IPS-18c (cell line): Measurements from ENCODE around the gene CCDC83.
"Not testable (repeated sequence)": the region's sequence is repeated elsewhere in the genome, so short reads cannot be mapped to it uniquely, and the experiment has no call there.

Source experiments
- H3K4me3 ChIP-seq: 2 replicates; pipeline ENCODE4 v1.7.0; 2013; ENCODE audit warnings: low read depth, mild to moderate bottlenecking, low read length, moderate library complexity; ENCODE audit not compliant: insufficient read depth
- H3K9me3 ChIP-seq: one replicate; pipeline ENCODE4 v1.6.1; 2013; ENCODE audit warnings: mild to moderate bottlenecking, low read length, moderate library complexity; ENCODE audit not compliant: control insufficient read depth, insufficient read depth

Gene CCDC83

DNA sequence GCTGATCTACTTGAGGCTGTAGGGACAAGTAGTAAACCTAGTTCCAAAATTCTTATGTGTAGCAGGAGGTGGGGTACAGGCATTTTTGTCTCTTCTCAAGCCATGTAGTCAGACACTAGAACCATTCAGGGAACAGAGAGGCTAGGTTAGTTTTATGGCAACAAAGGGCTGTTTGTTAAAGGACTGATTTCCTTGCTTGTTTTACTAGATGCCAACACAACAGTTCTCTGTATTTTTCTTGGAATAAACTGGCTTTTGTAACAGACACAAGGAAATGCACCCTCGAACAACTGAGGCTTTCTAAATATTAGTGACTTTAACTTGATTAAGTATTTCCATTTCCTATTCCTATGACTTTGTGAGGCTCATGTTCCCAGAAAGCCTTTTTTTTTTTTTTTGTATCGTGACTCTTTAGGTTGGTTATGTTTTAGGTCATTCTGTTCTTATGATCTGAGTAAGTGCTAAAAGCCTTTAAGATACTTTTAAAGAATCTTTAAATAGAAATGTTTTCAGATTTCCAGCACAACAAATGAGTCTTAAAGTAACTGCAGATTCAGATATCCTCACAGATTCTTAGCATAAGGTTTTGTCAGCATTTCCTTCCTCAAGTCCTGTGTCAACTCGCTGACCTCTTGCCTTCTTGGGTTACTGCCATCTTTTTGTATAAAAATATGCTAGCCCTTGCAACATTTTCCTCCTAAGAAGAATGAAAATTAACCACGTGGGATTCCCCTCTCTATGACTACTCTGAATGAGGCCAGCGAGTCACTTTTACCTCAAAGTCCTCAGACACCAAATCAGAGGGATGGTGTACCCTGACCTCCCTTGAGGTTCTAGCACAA is 92.5 kb downstream of the CCDC83 start:
- peaks cover 2% of the 10 kb centered on the region for H3K9me3 ChIP-seq
- H3K4me3 ChIP-seq: no peak overlapping the region

DNA sequence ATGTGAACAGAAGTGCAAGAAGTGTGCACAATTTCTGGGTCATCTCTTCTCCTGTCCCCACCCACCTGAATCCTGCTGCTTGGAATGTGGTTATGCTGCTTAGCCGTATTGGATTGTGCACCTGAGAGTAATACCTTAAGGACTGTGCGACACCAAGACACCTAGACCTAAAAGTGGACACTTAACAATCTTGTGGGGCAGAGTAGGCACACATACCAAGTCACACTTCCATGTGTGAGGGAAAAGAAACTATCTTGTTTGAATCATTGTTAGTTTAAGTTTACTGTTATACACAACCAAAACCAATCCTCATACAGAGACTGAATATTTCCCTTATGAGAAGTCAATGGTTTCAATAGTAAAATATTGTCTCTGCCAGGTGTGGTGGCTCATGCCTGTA is 93.7 kb downstream of the CCDC83 start:
- Histone ChIP-seq H3K9me3 (no peaks in the 10 kb centered on the region), H3K4me3 (no peak overlapping the region)

DNA sequence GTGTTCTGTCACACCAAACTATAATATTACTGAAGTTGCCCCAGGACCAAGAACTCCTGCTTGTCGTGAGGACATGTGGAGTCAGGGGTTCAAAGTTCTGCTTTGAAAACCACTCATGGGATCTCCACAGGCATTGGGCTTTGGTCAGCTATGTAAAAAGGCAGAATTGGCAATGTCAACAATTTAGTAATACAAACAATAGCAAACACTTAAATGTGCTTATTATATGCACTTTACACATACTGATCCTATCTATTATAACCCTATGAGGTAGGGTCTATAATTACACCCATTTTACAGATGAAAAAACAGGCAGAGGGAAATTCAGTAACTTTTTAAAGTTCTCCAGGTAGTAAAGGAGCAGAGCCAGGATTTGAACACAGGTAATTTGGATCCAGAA is 94.6 kb downstream of the CCDC83 start:
- Histone ChIP-seq H3K9me3 (no peaks in the 10 kb centered on the region), H3K4me3 (no peak overlapping the region)

DNA sequence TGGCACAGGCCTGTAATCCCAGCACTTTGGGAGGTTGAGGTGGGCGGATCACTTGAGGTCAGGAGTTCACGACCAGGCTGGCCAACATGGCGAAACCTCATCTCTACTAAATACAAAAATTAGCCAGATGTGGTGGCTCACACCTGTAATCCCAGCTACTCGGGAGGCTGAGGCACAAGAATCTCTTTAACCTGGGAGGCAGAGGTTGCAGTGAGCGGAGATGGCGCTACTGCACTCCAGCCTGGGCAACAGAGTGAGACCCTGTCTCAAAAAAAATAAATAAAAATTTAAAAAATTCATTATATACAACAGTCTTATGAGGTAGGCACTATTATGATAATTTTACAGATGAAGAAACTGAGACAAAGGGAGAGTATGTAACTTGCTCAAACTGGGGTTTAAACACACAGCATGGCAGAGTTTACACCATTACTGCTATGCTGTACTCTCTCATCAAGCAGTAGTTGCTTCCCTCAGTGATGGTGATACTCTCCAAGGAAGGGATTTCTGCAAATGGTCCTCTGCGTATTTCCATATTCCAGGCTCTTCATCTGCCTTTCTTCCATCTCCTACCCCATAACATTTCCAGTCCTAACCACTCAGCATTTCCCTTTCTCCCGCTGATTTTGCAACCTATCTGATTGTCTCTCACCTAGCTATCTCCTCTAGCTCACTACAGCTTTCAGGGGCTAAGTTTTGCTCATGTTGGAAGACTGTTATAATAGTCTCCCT is 95.3 kb downstream of the CCDC83 start:
- Histone ChIP-seq H3K9me3 (no peaks in the 10 kb centered on the region), H3K4me3 (no peak overlapping the region)

DNA sequence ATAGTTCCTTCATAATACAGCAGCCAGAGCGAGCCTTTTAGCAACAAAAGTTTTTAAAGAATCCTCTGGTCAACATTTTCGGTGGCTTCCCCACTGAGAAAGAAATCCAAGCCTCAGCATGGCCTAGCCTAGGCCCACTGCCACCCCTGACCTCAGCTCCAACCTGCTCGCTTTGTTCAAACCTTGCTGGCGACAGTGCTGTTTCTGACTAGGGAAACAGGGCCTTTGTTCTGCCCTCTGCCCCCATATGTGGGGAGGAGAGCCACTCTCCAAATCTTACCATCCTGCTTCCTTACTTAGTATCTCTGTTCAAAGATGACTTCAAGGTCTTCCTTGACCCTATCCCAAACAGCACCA is 95.8 kb downstream of the CCDC83 start:
- Histone ChIP-seq H3K4me3 (no peak overlapping the region), H3K9me3 (no peaks in the 10 kb centered on the region)

DNA sequence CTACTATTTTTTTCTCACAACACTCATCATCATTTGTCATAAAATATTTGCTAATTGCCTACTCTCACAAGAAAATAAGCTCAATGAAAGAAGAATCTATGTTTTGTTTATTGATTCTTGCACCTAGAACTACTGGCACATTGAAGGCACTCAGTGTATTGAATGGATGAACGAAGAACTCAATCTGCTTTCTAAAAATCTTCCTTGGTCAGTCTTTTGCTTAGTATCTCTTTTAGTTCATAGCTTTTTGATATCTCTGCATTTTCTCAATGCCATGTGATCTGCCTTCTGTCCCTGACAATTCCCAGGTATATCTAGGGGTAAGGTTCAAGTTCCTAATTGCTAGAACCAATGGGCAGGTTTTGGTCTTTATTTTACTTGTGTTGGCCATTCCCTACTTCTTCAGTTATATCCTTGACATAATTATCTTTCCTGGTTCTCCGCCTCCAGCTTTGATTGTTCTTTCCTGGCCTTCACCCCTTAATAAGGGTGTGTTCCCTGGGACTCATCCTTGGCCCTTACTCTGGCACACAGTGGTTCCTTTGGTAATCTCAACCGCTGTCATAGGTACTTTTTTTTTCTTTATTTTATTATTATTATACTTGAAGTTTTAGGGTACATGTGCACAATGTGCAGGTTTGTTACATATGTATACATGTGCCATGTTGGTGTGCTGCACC is 96.4 kb downstream of the CCDC83 start:
- no peaks in the 10 kb centered on the region for H3K9me3 ChIP-seq
- H3K4me3 ChIP-seq: no peak overlapping the region

DNA sequence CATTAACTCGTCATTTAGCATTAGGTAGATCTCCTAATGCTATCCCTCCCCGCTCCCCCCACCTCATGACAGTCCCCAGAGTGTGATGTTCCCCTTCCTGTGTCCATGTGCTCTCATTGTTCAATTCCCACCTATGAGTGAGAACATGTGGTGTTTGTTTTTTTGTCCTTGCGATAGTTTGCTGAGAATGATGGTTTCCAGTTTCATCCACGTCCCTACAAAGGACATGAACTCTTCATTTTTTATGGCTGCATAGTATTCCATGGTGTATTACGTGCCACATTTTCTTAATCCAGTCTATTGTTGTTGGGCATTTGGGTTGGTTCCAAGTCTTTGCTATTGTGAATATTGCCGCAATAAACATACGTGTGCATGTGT is 96.9 kb downstream of the CCDC83 start:
- H3K4me3 ChIP-seq, H3K9me3 ChIP-seq: not testable (repeated sequence)

DNA sequence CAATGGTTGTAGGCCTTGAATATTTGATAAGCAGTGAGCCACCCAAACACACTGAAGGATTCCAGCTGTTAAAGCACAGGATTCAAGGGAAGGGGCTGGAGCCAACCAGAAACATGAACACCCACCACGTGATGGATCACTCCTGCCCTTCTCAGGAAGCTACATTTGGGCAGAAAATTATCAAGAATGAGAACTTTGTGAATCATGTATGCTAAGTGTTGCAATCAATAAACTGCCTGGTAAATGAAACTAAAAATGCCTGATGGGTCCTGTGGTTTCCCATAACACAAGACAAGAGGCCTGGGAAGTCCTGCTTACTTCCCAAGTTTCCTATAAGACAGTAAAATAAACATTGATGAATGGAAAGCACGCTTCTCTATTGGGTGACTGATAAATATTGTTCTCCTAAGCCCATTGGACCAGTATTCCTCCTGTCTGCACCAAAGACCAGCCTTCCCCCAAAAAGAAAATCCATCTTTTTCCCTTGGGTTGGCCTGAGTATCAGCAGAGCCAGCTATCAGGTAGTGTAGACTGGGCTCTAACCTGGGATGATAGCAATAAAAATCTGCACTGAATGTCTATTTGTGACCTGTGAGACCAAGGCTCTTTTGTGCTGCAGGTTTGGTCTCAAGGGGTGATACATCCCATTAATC is 98.4 kb downstream of the CCDC83 start:
- Histone ChIP-seq H3K4me3 (no peak overlapping the region), H3K9me3 (no peaks in the 10 kb centered on the region)

DNA sequence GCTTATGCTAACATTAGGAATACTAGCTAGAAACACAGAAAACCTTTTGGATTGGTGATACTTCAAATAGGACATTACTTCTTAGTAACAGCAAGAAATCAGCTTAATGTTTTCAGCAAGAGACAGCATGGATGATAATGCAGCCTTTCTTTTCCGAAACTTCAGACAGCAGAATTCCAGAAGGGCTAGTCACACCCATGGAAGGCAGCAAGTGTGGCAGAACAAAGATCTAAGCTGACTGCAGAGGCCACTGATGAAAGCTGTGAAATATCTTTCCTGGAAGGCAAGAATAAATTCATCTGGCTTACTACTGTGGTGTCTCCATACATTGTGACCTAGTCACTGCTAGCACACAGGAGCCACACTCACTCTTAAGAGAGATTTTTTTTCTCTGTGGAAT is 100.3 kb downstream of the CCDC83 start:
- no peak overlapping the region for H3K4me3 ChIP-seq
- H3K9me3 ChIP-seq: no peaks in the 10 kb centered on the region

DNA sequence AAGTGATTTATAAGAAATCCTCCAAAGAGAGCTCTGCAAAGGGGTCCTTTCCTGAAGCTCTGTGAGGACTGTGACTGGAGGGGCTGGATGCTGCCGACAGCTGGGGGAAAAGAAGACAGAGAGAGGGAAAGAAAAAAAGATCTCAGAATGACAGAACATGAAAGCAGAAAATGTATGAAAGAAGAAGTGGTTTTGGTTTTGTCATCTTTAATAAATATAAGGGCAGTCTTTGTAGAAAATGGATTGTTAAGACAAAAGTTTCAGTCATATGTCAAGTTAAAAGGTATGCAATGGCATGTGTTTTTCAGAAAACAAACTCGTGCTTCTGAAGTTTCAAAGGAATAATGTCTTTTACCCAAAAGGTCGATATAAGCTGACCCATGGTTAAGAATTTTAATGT is 105.5 kb downstream of the CCDC83 start:
- H3K9me3 ChIP-seq: no peaks in the 10 kb centered on the region
- H3K4me3 ChIP-seq: no peak overlapping the region

DNA sequence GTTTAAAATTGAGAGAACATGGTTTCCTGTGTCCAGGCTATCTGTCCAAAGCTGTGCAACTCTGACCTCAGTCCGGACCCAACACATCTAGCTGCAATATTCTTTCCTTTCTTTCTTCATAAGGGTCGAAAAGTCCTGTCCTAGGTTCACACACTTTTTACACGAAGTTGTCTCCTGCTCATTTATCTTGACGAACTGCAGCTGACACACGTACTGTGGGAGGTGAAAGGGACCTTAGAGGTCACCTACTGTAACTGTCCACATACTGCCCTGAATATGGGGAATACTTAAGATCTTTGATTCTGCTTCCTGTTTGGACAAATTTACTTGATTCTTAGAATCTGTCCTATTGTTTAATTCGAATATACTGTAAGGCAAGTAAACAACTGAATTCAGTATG is 105.9 kb downstream of the CCDC83 start:
- H3K4me3 ChIP-seq: no peak overlapping the region
- no peaks in the 10 kb centered on the region for H3K9me3 ChIP-seq

DNA sequence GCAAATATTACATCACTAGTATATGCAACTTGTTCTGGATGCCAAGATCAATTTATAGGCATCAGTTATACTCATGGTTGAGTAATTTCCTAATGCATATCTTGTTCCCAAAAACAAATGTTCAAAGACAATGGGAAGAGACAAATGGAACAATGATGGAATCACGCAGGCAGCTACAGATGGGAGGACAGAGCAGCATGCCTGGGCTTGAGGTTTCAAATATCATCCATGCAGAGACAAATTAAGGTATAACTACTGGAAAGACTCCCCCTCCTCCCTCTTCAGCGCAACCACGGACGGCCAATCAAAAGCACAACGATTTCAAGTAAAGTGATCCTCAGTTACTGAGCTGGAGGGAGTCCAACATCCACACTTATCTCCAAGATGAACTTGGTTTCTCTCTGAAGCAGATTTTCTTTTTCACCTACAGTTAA is 106.8 kb downstream of the CCDC83 start:
- Histone ChIP-seq H3K9me3 (no peaks in the 10 kb centered on the region), H3K4me3 (no peak overlapping the region)

DNA sequence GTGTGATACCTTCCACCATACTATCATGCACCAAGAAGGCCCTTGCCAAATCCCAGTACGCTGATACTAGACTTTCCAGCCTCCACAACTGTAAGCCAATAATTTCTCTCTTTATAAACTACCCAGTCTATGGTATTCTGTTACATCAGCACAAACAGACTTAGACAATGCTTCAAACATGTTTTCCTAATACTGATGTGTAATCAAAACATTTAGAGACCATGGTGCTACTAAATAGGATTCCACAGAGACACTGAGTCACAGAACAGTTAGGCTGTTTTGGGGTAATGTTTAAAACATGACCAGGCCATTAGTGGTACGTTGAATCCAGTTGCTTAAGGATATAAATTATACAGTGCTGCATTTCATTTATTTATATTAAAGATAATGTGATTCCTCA is 110.0 kb downstream of the CCDC83 start:
- Histone ChIP-seq H3K9me3 (no peaks in the 10 kb centered on the region), H3K4me3 (no peak overlapping the region)

DNA sequence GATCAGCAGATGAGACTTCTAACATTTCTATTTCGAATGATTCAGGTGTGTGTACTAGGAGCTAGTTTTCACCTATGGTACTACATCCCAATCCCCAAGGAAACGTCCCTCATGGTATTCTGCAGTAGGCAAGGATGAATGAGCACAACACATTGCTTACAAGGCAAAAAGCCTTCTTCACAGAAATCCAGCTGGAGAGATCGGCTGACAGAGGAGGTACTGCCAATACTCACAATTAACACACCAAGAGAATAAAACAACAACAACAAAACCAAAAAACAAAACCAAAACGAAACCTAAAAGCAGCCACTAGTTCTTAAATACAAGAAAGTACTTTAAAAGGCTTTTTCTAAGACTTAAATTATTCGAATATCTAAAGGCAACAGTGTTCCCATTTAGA is 112.3 kb downstream of the CCDC83 start:
- Histone ChIP-seq H3K4me3 (no peak overlapping the region), H3K9me3 (no peaks in the 10 kb centered on the region)
